Measurements from ENCODE around the gene FUZ. TPM values are rescaled to one million over a fixed set of nuclear protein-coding genes. Genes with fewer than 3 reads are reported as not detected.

FUZ gene
- total RNA-seq, 6 donors from 2014 or later, result 17.3 to 43.0 (median 22.3) TPM

GRCh38 chr19:49809160-49809940, 3.7 kb downstream of the FUZ start:
- WGBS, 2 donors, result 11 to 35% methylated on average over 9 to 40 of the region's 50 CpGs
- peaks cover 18 to 38% (median 24%) of the 10 kb centered on the region in 4 donors for H3K4me1 ChIP-seq
- no peaks in the 10 kb centered on the region for H3K27me3 ChIP-seq
- no peaks in the 10 kb centered on the region for H3K9me3 ChIP-seq
- H3K4me3 ChIP-seq, result peak overlapping the region; percentile 69 to 93 (median 80)
- TF ChIP-seq CTCF (IDR thresholded peaks at IDR 0.05), result peak in 2 of 6 experiments; percentile 25 to 27
- TF ChIP-seq POLR2A (IDR thresholded peaks at IDR 0.05), result peak in 3 of 4 donors; percentile 11 to 60 (median 37)
- no peak for TF ChIP-seq EP300 (IDR thresholded peaks at IDR 0.05)
- TF ChIP-seq POLR2AphosphoS5 (IDR thresholded peaks at IDR 0.05), result no peak
- ATAC-seq (ENCODE audit: low FRiP score in 2 of 2) (peak; percentile 19 to 42), DNase-seq (peak; percentile 60 to 91)
- H3K27ac ChIP-seq, result peak overlapping the region; percentile 73 to 94 (median 89)
- H3K36me3 ChIP-seq, result peaks cover 0 to 33% (median 15%) of the 10 kb centered on the region in 4 donors

GRCh38 chr19:49808711-49809159, 4.4 kb downstream of the FUZ start:
- Histone ChIP-seq H3K27ac (peak overlapping the region; percentile 73 to 94 (median 89)), H3K4me3 (peak overlapping the region; percentile 69 to 93 (median 80)), H3K27me3 (no peaks in the 10 kb centered on the region), H3K4me1 (peaks cover 18 to 33% (median 24%) of the 10 kb centered on the region in 4 donors), H3K9me3 (no peaks in the 10 kb centered on the region), H3K36me3 (peaks cover 0 to 40% (median 20%) of the 10 kb centered on the region in 4 donors)
- TF ChIP-seq CTCF (IDR thresholded peaks at IDR 0.05) (no peak), POLR2A (IDR thresholded peaks at IDR 0.05) (peak in 1 of 4 donors; percentile 63), POLR2AphosphoS5 (IDR thresholded peaks at IDR 0.05) (peak in 1 of 2 donors; percentile 68), EP300 (IDR thresholded peaks at IDR 0.05) (no peak)
- ATAC-seq (ENCODE audit: low FRiP score in 2 of 2) (peak; percentile 87 to 91), DNase-seq (peak; percentile 95 to 97)
- WGBS, 2 donors, result 3 to 7% methylated on average over 24 to 29 of the region's 31 CpGs

DNA sequence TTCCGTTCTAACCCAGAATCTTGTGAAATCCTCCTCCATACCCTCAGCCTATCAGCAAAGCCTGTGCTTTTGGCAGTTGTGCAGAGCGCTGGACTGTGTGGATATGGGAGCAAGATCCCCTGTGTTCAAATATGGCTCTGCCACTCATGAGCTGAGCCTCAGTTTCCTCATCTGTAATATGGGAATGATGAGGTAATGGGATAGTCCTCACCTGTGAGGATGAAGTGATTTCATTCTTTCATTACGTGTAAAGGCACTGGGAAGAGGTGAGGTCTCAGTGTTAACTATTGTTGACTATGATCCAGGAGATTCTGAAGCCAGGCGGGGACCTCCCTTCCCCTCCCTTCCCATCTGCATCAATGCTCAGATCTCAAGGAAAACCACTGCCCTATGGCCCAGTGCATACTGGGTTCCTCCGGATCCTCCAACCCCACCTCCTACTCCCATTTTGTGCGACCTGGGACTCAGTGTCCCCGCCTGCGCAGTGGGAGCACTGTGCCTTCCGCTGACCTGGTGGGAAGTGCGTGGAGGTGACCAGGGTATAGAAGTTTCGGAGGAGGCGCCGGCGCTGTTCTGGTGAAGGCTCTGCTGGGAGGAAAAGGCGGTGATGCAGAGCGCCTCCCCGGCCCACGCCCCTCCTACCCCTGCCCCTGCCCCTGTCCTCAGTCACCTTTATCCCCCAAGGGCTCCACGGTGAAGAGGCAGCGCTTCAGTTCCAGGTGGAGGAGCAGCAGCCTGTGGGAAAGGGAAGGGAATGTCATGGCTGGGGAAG, 5.0 kb downstream of the FUZ start:
- TF ChIP-seq EP300 (IDR thresholded peaks at IDR 0.05), result no peak
- TF ChIP-seq POLR2AphosphoS5 (IDR thresholded peaks at IDR 0.05), result no peak
- peak in 1 of 6 experiments; percentile 2 for TF ChIP-seq CTCF (IDR thresholded peaks at IDR 0.05)
- TF ChIP-seq POLR2A (IDR thresholded peaks at IDR 0.05), result no peak
- peaks cover 5 to 46% (median 26%) of the 10 kb centered on the region in 4 donors for H3K36me3 ChIP-seq
- DNase-seq (no peak), ATAC-seq (ENCODE audit: low FRiP score in 2 of 2) (no peak)
- H3K27me3 ChIP-seq, result no peaks in the 10 kb centered on the region
- WGBS, 2 donors, result 83 to 84% methylated on average over 18 to 20 of the region's 20 CpGs
- H3K9me3 ChIP-seq, result no peaks in the 10 kb centered on the region
- H3K4me3 ChIP-seq, result peak overlapping the region in 3 of 4 donors; percentile 69 to 87 (median 74)
- peak overlapping the region; percentile 73 to 94 (median 89) for H3K27ac ChIP-seq
- peaks cover 18 to 33% (median 24%) of the 10 kb centered on the region in 4 donors for H3K4me1 ChIP-seq

GRCh38 chr19:49807058-49807903, 5.8 kb downstream of the FUZ start:
- TF ChIP-seq POLR2AphosphoS5 (IDR thresholded peaks at IDR 0.05) (no peak), CTCF (IDR thresholded peaks at IDR 0.05) (no peak), POLR2A (IDR thresholded peaks at IDR 0.05) (no peak), EP300 (IDR thresholded peaks at IDR 0.05) (no peak)
- Histone ChIP-seq H3K27me3 (no peaks in the 10 kb centered on the region), H3K4me1 (peaks cover 12 to 25% (median 18%) of the 10 kb centered on the region in 4 donors), H3K36me3 (peaks cover 5 to 54% (median 34%) of the 10 kb centered on the region in 4 donors), H3K9me3 (no peaks in the 10 kb centered on the region), H3K27ac (peak overlapping the region in 1 of 4 donors; percentile 15), H3K4me3 (no peak overlapping the region)
- DNase-seq, result no peak
- no peak for ATAC-seq (ENCODE audit: low FRiP score in 2 of 2)
- 74 to 86% methylated on average over 9 to 18 of the region's 18 CpGs for WGBS, 2 donors

Data from upper lobe of left lung (tissue), 6 donors.